GM13977 (cell line): ENCODE data around the gene TEDDM1.

Source experiments
- DNase-seq: peaks from one replicate; pipeline ENCODE4 v3.0.0; 2012; ENCODE audit warnings: low spot score
- in situ Hi-C: fragments of 300-500 bp; cut with MboI; formaldehyde crosslinking; loops from one replicate; pipeline ENCODE4 v1.12.0; 2022; ENCODE audit warnings: low sequenced_read_pairs, low pct_unique_long_range_greater_than_20kb, mixed read lengths, inconsistent platforms; ENCODE audit not compliant: unreplicated experiment
- TF ChIP-seq, protein P1 (sequence below): IDR thresholded peaks from 2 replicates; pipeline ENCODE4 v1.5.1; 2012; ENCODE audit warnings: mild to moderate bottlenecking, control low read depth; ENCODE audit not compliant: insufficient read depth; ENCODE audit errors: extremely low read depth, missing control alignments

TEDDM1 gene

DNA sequence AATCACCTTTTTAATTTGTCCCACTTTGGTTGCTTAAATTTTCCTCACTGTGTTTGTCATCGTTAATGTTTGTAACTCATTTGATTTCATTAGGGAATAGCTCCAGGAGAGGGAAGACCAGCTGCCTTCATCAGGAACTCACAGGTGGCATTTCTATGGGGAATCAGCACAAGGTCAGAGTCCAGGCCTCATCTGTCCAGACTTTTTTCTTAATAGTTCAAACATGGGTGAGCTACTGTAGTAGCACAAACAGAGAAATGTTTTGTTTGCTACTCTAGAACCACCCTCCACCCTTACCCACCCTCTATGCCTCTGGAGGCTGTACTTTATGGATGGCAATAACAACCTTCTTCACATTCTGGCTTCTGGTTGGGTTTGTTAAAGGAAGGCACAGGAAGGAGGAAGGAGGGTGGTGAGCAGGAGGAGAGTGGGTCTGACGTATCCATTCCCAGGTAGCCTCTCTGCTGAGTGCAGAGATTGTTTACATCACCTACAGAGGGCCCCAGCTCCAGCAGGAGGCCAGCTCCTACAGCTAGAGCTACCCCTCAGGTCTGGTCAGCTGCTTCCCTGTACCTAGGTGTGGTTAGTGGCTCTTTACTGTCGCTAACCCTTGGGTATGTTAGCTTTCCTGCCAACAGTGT, 8.1 kb upstream of the TEDDM1 start:
- TF ChIP-seq, protein P1, sequence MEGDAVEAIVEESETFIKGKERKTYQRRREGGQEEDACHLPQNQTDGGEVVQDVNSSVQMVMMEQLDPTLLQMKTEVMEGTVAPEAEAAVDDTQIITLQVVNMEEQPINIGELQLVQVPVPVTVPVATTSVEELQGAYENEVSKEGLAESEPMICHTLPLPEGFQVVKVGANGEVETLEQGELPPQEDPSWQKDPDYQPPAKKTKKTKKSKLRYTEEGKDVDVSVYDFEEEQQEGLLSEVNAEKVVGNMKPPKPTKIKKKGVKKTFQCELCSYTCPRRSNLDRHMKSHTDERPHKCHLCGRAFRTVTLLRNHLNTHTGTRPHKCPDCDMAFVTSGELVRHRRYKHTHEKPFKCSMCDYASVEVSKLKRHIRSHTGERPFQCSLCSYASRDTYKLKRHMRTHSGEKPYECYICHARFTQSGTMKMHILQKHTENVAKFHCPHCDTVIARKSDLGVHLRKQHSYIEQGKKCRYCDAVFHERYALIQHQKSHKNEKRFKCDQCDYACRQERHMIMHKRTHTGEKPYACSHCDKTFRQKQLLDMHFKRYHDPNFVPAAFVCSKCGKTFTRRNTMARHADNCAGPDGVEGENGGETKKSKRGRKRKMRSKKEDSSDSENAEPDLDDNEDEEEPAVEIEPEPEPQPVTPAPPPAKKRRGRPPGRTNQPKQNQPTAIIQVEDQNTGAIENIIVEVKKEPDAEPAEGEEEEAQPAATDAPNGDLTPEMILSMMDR = no peak

DNA sequence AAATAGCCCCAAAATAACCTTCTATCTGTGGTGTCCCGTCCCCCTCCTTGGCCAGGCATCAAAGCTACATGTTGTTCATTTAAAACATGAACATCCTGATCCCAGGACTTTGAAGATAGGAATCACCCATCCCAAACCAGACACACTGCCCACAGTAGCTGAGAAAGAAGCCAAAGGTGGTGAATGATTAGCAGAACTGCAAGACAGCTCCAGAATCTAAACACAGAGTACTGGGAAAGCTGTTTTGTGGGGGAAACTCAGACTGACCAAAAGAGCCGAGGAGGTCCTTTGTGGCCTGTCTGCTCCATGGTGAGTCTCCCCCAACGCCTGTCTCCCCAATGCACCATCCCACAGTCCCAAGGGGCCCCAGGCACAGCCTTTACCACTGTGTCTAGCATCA, 7.3 kb upstream of the TEDDM1 start:
- in situ Hi-C loops = no loop called here
- TF ChIP-seq, protein P1 = no peak

More for the DNA sequence above, 8.1 kb upstream of the TEDDM1 start:
- in situ Hi-C loops = no loop called here
- no peak for DNase-seq

DNA sequence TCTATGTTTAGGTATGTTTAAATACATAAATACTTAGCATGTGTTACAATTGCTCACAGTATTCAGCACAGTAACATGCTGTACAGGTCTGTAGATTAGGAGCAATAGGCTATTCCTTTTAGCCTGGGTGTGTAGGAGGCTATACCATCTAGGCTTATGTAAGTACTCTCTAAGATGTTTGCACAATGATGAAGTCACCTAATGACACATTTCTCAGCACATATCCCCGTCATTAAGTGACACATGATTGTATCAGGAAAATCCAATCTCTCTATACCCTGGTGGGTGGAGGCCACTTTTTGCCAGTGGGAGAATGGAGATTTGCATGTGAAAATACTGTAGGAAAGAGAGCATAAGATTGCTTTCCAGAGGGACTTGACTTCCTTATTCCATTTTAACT, 5.5 kb upstream of the TEDDM1 start:
- in situ Hi-C loops = no loop called here
- DNase-seq = no peak
- TF ChIP-seq, protein P1 = no peak

More for the DNA sequence above, 7.3 kb upstream of the TEDDM1 start:
- no peak for DNase-seq

DNA sequence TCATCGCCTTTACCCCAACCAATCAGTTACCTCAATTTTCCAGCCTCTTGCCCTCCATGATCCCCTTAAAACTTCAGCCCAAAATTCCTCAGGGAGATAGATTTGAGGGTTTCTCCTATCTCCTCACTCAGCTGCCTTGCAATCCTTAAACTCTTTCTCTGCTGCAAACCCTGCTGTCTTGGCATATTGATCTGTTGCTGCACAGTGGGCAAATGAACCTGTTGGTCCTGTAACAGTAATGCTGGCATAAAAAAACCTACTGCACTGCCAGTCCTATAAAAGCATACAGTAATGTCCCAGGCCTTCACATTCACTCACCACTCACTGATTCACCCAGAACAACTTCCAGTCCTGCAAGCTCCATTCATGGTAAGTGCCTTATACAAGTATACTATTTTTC, 5.1 kb upstream of the TEDDM1 start:
- TF ChIP-seq, protein P1 = no peak
- in situ Hi-C loops = no loop called here
- DNase-seq = no peak

DNA sequence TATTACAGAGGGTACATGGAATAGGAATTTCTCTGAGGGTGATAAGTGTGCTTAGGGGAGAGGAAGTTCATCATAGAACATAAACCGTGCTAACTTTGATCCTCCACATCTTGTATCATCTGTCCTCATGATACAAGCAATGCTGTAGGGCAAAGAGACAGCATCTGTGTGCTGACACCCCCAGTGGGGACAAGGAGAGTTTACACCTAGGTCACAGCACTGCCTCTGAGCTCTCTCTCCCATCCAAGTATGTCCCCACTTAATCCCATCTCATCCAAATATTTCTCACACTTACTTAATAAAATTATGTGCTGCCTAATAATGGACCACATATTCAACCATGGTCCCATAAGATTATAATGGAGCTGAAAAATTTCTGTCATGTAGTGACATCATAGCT, 4.3 kb upstream of the TEDDM1 start:
- TF ChIP-seq, protein P1 = no peak
- in situ Hi-C loops = no loop called here
- DNase-seq = no peak

DNA sequence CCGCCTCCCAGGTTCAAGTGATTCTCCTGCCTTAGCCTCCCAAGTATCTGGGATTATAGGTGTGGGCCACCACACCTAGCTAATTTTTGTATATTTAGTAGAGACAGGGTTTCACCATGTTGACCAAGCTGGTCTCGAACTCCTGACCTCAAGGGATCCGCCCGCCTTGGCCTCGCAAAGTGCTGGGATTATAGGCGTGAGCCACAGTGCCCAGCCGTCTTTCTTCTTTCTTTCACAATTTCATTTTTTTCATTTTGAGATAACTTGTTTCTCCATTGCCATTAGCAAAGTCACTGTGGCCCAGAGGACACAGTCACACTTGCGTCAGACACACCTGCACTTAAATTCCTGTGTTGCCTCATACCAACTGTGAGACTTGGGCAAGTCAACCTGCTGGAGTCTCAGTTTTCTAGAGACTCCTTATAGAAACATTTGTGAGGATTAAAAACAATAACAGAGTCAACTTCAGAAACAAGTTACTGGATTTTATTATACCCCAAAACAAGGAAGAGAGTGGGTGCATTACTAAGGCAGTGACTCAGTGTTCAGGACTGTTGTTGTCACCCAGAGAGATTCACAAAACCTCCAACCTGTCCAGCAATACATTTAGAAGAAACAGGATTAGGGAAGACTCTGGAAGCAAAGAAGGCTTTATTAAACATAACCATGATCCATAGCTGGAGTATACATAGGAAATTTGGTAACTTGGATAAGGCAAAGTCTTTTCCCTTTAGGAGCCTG, 2.6 kb downstream of the TEDDM1 start:
- DNase-seq = no peak
- in situ Hi-C loops = loop anchor here (5.0 to 10.0 kb wide), 2 partner anchors 256 to 313 kb away; no protein-coding TSS in a partner anchor
- TF ChIP-seq, protein P1 = no peak
